Uterus (tissue), 4 donors: ENCODE data around the gene HERC3. TPM values are rescaled to one million over a fixed set of nuclear protein-coding genes. Genes with fewer than 3 reads are reported as not detected.
A peak's percentile ranks its signal among the peaks of the same experiment; 100 is the strongest.

Experiments
- DNase-seq, 2 donors: peaks; one replicate each; pipeline ENCODE4 v3.0.0-alpha.2; 2019 to 2020
- H3K27ac ChIP-seq, 2 donors: fragments of 200-600 bp; sonication (generic); 1 replicate in 1 of 2; 2 replicates in 1 of 2; pipeline ENCODE4 v1.5.1; 2016 to 2018
- H3K27me3 ChIP-seq, 2 donors: fragments of 200-600 bp; sonication (generic); one replicate each; pipeline ENCODE4 v1.5.1; 2018 to 2019; ENCODE audit warnings: control low read depth in 1 of 2
- H3K36me3 ChIP-seq, 2 donors: fragments of 200-600 bp; sonication (generic); one replicate each; pipeline ENCODE4 v1.5.1; 2019; ENCODE audit warnings: control low read depth in 1 of 2
- H3K4me1 ChIP-seq, 2 donors: fragments of 200-600 bp; sonication (generic); one replicate each; pipeline ENCODE4 v1.5.1; 2018 to 2019; ENCODE audit warnings: control low read depth in 1 of 2
- H3K4me3 ChIP-seq, 2 donors: fragments of 200-600 bp; sonication (generic); 1 replicate in 1 of 2; 2 replicates in 1 of 2; pipeline ENCODE4 v1.5.1; 2018 to 2019; ENCODE audit warnings: mild to moderate bottlenecking in 1 of 2
- H3K9me3 ChIP-seq, 2 donors: fragments of 200-600 bp; sonication (generic); one replicate each; pipeline ENCODE4 v1.5.1; 2019; ENCODE audit warnings: control low read depth in 1 of 2
- CTCF ChIP-seq, 4 experiments: fragments of 200-600 bp in 2 of 4; fragments of 450-650 bp in 2 of 4; sonication (generic) in 2 of 4; IDR thresholded peaks; one replicate each; pipeline ENCODE4 v1.5.1; 2016 to 2019; ENCODE audit warnings: antibody characterized with exemption in 4 of 4, mild to moderate bottlenecking in 2 of 4, moderate library complexity in 1 of 4
- POLR2A ChIP-seq, 2 donors: fragments of 450-650 bp; IDR thresholded peaks; one replicate each; pipeline ENCODE4 v1.6.1; 2016; ENCODE audit warnings: antibody characterized with exemption in 2 of 2, mild to moderate bottlenecking in 1 of 2, moderate library complexity in 1 of 2
- intact Hi-C: fragments of 100-400 bp; cut with DNase I; formaldehyde crosslinking; loops from one replicate; pipeline ENCODE4 v1.15.1; 2023; ENCODE audit warnings: low total_unique reads
- total RNA-seq, 4 donors: library from RNA; depleted of rRNA in 3 of 4; stranded (reverse); fragments of >200 nt in 3 of 4; gene quantifications; one replicate each; pipeline versions ENCODE4 v1.1.0 to v1.2.4, GENCODE V29; 2014 to 2023
- donor health status: DM: yes; HTN: yes; CAD: no.

The HERC3 gene
- total RNA-seq, 4 donors from 2014 or later: 20.6 to 54.8 (median 37.0) TPM

GRCh38 chr4:88573995-88574394 lies 18.3 kb upstream of the HERC3 start:
- Histone ChIP-seq H3K9me3 (no peaks in the 10 kb centered on the region), H3K4me1 (peaks cover 5% of the 10 kb centered on the region in 2 donors), H3K27me3 (no peaks in the 10 kb centered on the region), H3K27ac (peak overlapping the region; percentile 5 to 41), H3K36me3 (no peaks in the 10 kb centered on the region), H3K4me3 (no peak overlapping the region)
- TF ChIP-seq POLR2A (IDR thresholded peaks at IDR 0.05): no peak
- peak; percentile 26 to 49 (median 39) for TF ChIP-seq CTCF (IDR thresholded peaks at IDR 0.05)
- no peak for DNase-seq
- intact Hi-C loops: no loop called here

GRCh38 chr4:88575186-88575585 lies 17.1 kb upstream of the HERC3 start:
- H3K27ac ChIP-seq: no peak overlapping the region
- no peak overlapping the region for H3K4me3 ChIP-seq
- H3K9me3 ChIP-seq: no peaks in the 10 kb centered on the region
- TF ChIP-seq POLR2A (IDR thresholded peaks at IDR 0.05): no peak
- no peak for TF ChIP-seq CTCF (IDR thresholded peaks at IDR 0.05)
- intact Hi-C loops: no loop called here
- peaks cover 5% of the 10 kb centered on the region in 2 donors for H3K4me1 ChIP-seq
- no peaks in the 10 kb centered on the region for H3K27me3 ChIP-seq
- no peaks in the 10 kb centered on the region for H3K36me3 ChIP-seq
- DNase-seq: no peak

GRCh38 chr4:88582493-88582892 lies 9.8 kb upstream of the HERC3 start:
- TF ChIP-seq CTCF (IDR thresholded peaks at IDR 0.05) (no peak), POLR2A (IDR thresholded peaks at IDR 0.05) (no peak)
- Histone ChIP-seq H3K4me1 (no peaks in the 10 kb centered on the region), H3K9me3 (no peaks in the 10 kb centered on the region), H3K27me3 (no peaks in the 10 kb centered on the region), H3K27ac (no peak overlapping the region), H3K4me3 (no peak overlapping the region), H3K36me3 (no peaks in the 10 kb centered on the region)
- intact Hi-C loops: no loop called here
- no peak for DNase-seq

GRCh38 chr4:88583631-88584470 lies 8.4 kb upstream of the HERC3 start:
- H3K27ac ChIP-seq: no peak overlapping the region
- intact Hi-C loops: no loop called here
- no peak for DNase-seq
- TF ChIP-seq POLR2A (IDR thresholded peaks at IDR 0.05) (no peak), CTCF (IDR thresholded peaks at IDR 0.05) (no peak)
- H3K9me3 ChIP-seq: no peaks in the 10 kb centered on the region
- H3K27me3 ChIP-seq: no peaks in the 10 kb centered on the region
- H3K4me1 ChIP-seq: no peaks in the 10 kb centered on the region
- H3K4me3 ChIP-seq: no peak overlapping the region
- no peaks in the 10 kb centered on the region for H3K36me3 ChIP-seq

GRCh38 chr4:88584471-88584900 lies 7.8 kb upstream of the HERC3 start:
- intact Hi-C loops: no loop called here
- H3K27me3 ChIP-seq: no peaks in the 10 kb centered on the region
- no peaks in the 10 kb centered on the region for H3K4me1 ChIP-seq
- TF ChIP-seq CTCF (IDR thresholded peaks at IDR 0.05) (no peak), POLR2A (IDR thresholded peaks at IDR 0.05) (no peak)
- H3K36me3 ChIP-seq: no peaks in the 10 kb centered on the region
- H3K9me3 ChIP-seq: no peaks in the 10 kb centered on the region
- no peak overlapping the region for H3K27ac ChIP-seq
- no peak for DNase-seq
- H3K4me3 ChIP-seq: no peak overlapping the region
